Transverse colon (tissue), 4 donors: Measurements from ENCODE around the gene LGALS1. TPM values are rescaled to one million over a fixed set of nuclear protein-coding genes. Genes with fewer than 3 reads are reported as not detected.

Experiments used
- DNase-seq: peaks from one replicate; pipeline ENCODE4 v3.0.0-alpha.2; 2019
- H3K27ac ChIP-seq, 4 donors: fragments of 200-600 bp; sonication (generic); 2 replicates each; pipeline ENCODE4 v1.5.1; 2016 to 2018; ENCODE audit warnings: inconsistent platforms in 4 of 4
- H3K27me3 ChIP-seq: fragments of 200-600 bp; sonication (generic); 2 replicates; pipeline ENCODE4 v1.5.1; 2017; ENCODE audit warnings: inconsistent platforms
- H3K36me3 ChIP-seq, 4 donors: fragments of 200-600 bp; sonication (generic); 2 replicates each; pipeline ENCODE4 v1.5.1; 2017 to 2019; ENCODE audit warnings: inconsistent platforms in 4 of 4
- H3K4me1 ChIP-seq, 4 donors: fragments of 200-600 bp; sonication (generic); 2 replicates each; pipeline ENCODE4 v1.5.1; 2017 to 2020; ENCODE audit warnings: inconsistent platforms in 4 of 4
- H3K4me3 ChIP-seq, 4 donors: fragments of 200-600 bp; sonication (generic); 1 replicate in 1 of 4; 2 replicates in 3 of 4; pipeline versions ENCODE4 v1.5.1 to v1.6.1; 2017 to 2019; ENCODE audit warnings: inconsistent platforms in 4 of 4
- H3K9me3 ChIP-seq, 2 donors: fragments of 200-600 bp; sonication (generic); 2 replicates each; pipeline ENCODE4 v1.5.1; 2017 to 2019; ENCODE audit warnings: inconsistent platforms in 2 of 2
- CTCF ChIP-seq, 5 experiments: fragments of 200-600 bp in 3 of 5; fragments of 450-650 bp in 2 of 5; sonication (generic) in 3 of 5; IDR thresholded peaks; 1 replicate in 2 of 5; 2 replicates in 3 of 5; pipeline ENCODE4 v1.5.1; 2016 to 2017; ENCODE audit warnings: antibody characterized with exemption in 5 of 5, inconsistent platforms in 3 of 5, mild to moderate bottlenecking in 2 of 5, moderate library complexity in 1 of 5
- EP300 ChIP-seq: sonication (generic); formaldehyde crosslinking; IDR thresholded peaks from one replicate; pipeline ENCODE4 v1.6.1; 2017; ENCODE audit warnings: antibody characterized with exemption, low read depth
- POLR2A ChIP-seq: fragments of 450-650 bp; IDR thresholded peaks from one replicate; pipeline ENCODE4 v1.6.1; 2016; ENCODE audit warnings: antibody characterized with exemption, mild to moderate bottlenecking, moderate library complexity
- POLR2AphosphoS5 ChIP-seq, 3 donors: sonication (generic); formaldehyde crosslinking; IDR thresholded peaks; one replicate each; pipeline ENCODE4 v1.6.1; 2016; ENCODE audit warnings: antibody characterized with exemption in 3 of 3
- WGBS, 2 donors: methylation state at CpG; one replicate each; pipeline ENCODE4 v1.1.5; 2018; ENCODE audit warnings: low coverage in 1 of 2; 5-methylcytosine and 5-hydroxymethylcytosine counted together
- in situ Hi-C, 4 donors: fragments of 200-750 bp; cut with MboI; loops; one replicate each; pipeline versions ENCODE4 v1.15.0 to v1.15.1; 2017; ENCODE audit warnings: low sequenced_read_pairs in 3 of 4, low pct_ligation_motif_present in 1 of 4, low pct_unique_long_range_greater_than_20kb in 1 of 4
- intact Hi-C: fragments of 100-400 bp; cut with DNase I; formaldehyde crosslinking; loops from one replicate; pipeline ENCODE4 v1.15.1; 2023; ENCODE audit warnings: low total_unique reads
- total RNA-seq, 4 donors: library from RNA; depleted of rRNA; stranded (reverse); fragments of >200 nt; gene quantifications; one replicate each; pipeline ENCODE4 v1.1.0, GENCODE V29; 2016

LGALS1 gene
- total RNA-seq, 4 donors from 2014 or later: 196 to 558 (median 224) TPM

GRCh38 chr22:37674248-37674647 lies 1.2 kb upstream of the LGALS1 start:
- TF ChIP-seq CTCF (IDR thresholded peaks at IDR 0.05): no peak
- no peak for TF ChIP-seq POLR2A
- no peak for TF ChIP-seq POLR2AphosphoS5 (IDR thresholded peaks at IDR 0.05)
- no peak for TF ChIP-seq EP300
- 80% methylated on average over 12 of the region's 12 CpGs; no CpG with 5 or more reads in 1 of the 2 donors for WGBS, 2 donors
- H3K9me3 ChIP-seq: no peaks in the 10 kb centered on the region
- intact Hi-C loops: no loop called here
- H3K27me3 ChIP-seq: no peaks in the 10 kb centered on the region
- H3K4me1 ChIP-seq: peaks cover 34 to 65% (median 54%) of the 10 kb centered on the region in 4 donors
- no peaks in the 10 kb centered on the region for H3K36me3 ChIP-seq
- DNase-seq: no peak
- H3K27ac ChIP-seq: peak overlapping the region; percentile 89 to 96 (median 94)
- no peak overlapping the region for H3K4me3 ChIP-seq
- in situ Hi-C loops: no loop called here

GRCh38 chr22:37675930-37676735 lies 697 bp downstream of the LGALS1 start:
- H3K9me3 ChIP-seq: no peaks in the 10 kb centered on the region
- intact Hi-C loops: no loop called here

GRCh38 chr22:37676736-37677492 lies 1.5 kb downstream of the LGALS1 start:
- no peak for TF ChIP-seq EP300
- TF ChIP-seq POLR2A: peak; percentile 62
- TF ChIP-seq CTCF (IDR thresholded peaks at IDR 0.05): no peak
- peak; percentile 69 to 84 (median 80) for TF ChIP-seq POLR2AphosphoS5 (IDR thresholded peaks at IDR 0.05)
- H3K36me3 ChIP-seq: no peaks in the 10 kb centered on the region
- intact Hi-C loops (no loop called here), in situ Hi-C loops (loop anchor here in 1 of 4 donors (25.0 kb wide), 1 partner anchor 110 kb away; no protein-coding TSS in a partner anchor)
- peak overlapping the region; percentile 89 to 96 (median 94) for H3K27ac ChIP-seq
- H3K4me3 ChIP-seq: peak overlapping the region; percentile 28 to 54 (median 43)
- H3K4me1 ChIP-seq: peaks cover 36 to 75% (median 60%) of the 10 kb centered on the region in 4 donors
- 2% methylated on average over 35 of the region's 42 CpGs; no CpG with 5 or more reads in 1 of the 2 donors for WGBS, 2 donors
- no peaks in the 10 kb centered on the region for H3K9me3 ChIP-seq
- peak; percentile 93 for DNase-seq
- no peaks in the 10 kb centered on the region for H3K27me3 ChIP-seq

More at GRCh38 chr22:37675930-37676735, 697 bp downstream of the LGALS1 start:
- DNase-seq: peak; percentile 50
- 10 to 18% methylated on average over 6 to 17 of the region's 17 CpGs for WGBS, 2 donors
- no peaks in the 10 kb centered on the region for H3K27me3 ChIP-seq
- peaks cover 34 to 67% (median 55%) of the 10 kb centered on the region in 4 donors for H3K4me1 ChIP-seq
- TF ChIP-seq POLR2A: no peak
- TF ChIP-seq EP300: no peak
- TF ChIP-seq CTCF (IDR thresholded peaks at IDR 0.05): no peak
- TF ChIP-seq POLR2AphosphoS5 (IDR thresholded peaks at IDR 0.05): no peak
- H3K27ac ChIP-seq: peak overlapping the region; percentile 89 to 96 (median 94)
- in situ Hi-C loops: loop anchor here in 1 of 4 donors (25.0 kb wide), 1 partner anchor 111 kb away; no protein-coding TSS in a partner anchor
- H3K36me3 ChIP-seq: no peaks in the 10 kb centered on the region
- H3K4me3 ChIP-seq: peak overlapping the region; percentile 28 to 54 (median 43)
